Measurements from ENCODE around the gene CLSTN2.

Gene CLSTN2

GRCh38 chr3:140370686-140371085, 435.7 kb downstream of the CLSTN2 start:
- H3K4me3 ChIP-seq (ENCODE audit: low read length), result no peak overlapping the region
- DNase-seq (ENCODE audit: low read depth, low spot score), result no peak

DNA sequence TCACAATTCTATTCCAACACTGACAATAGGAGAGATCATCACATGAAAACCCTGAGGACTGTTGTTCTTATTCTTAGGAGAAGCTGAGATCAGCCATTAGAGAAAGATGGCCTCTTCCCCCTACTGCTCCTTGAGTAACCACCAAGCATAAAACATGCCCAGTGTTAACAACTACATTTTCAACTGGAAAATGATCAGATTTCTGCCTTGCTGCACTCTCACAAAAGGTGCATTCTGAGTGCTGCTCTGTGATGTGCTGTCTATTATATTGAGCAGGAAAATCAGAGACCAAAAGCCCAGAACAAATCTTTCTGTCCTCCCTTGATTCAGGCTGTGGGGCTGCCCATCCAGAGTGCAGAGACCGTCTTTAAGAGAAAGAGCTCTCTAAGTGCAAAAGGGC, 438.2 kb downstream of the CLSTN2 start:
- no peak overlapping the region for H3K4me3 ChIP-seq (ENCODE audit: low read length)
- DNase-seq (ENCODE audit: low read depth, low spot score), result no peak

GRCh38 chr3:140375002-140375401, 440.0 kb downstream of the CLSTN2 start:
- H3K4me3 ChIP-seq (ENCODE audit: low read length), result no peak overlapping the region
- DNase-seq (ENCODE audit: low read depth, low spot score), result no peak

DNA sequence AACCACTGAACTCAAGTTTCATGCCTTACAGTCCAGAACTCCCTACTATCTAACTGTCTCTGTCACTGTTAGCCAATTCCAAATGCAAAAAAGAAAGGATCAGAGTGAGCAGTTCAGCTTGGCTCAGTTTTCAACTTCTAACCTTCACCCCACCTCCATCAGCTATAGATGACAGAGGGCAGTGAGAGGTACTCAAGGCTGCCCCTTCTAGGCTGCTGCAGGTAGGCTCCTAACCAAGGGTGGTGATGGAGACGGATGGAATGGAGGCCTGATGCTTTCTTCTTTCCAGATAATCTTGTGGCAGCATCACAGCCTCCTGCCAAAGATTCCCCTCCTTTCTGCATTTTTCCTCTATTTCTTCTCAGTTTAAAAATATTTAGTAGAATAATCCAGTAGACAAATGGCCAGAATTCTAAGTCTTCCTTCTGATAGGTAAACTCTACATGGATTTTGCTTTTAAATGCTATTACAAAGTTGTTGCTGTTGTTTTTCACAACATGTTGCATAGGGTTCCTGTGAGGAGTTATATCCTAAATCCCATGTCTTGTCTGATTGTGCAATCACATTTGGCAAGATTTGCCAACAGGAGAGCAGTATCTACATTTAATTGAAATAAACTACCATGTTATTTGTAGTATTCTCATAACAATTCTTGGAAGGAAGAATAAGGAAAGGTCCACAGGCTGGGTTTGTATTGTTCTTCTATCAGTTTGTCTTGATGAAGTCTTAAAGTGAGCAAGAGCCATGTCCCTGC, 441.3 kb downstream of the CLSTN2 start:
- DNase-seq (ENCODE audit: low read depth, low spot score), result no peak
- no peak overlapping the region for H3K4me3 ChIP-seq (ENCODE audit: low read length)

- no peak for DNase-seq (ENCODE audit: low read depth, low spot score)
These were observed 442.7 kb downstream of the CLSTN2 start for GRCh38 chr3:140377644-140378043.

GRCh38 chr3:140378571-140379340, 443.8 kb downstream of the CLSTN2 start:
- no peak for DNase-seq (ENCODE audit: low read depth, low spot score)

More at GRCh38 chr3:140377644-140378043, 442.7 kb downstream of the CLSTN2 start:
- H3K4me3 ChIP-seq (ENCODE audit: low read length), result no peak overlapping the region

DNA sequence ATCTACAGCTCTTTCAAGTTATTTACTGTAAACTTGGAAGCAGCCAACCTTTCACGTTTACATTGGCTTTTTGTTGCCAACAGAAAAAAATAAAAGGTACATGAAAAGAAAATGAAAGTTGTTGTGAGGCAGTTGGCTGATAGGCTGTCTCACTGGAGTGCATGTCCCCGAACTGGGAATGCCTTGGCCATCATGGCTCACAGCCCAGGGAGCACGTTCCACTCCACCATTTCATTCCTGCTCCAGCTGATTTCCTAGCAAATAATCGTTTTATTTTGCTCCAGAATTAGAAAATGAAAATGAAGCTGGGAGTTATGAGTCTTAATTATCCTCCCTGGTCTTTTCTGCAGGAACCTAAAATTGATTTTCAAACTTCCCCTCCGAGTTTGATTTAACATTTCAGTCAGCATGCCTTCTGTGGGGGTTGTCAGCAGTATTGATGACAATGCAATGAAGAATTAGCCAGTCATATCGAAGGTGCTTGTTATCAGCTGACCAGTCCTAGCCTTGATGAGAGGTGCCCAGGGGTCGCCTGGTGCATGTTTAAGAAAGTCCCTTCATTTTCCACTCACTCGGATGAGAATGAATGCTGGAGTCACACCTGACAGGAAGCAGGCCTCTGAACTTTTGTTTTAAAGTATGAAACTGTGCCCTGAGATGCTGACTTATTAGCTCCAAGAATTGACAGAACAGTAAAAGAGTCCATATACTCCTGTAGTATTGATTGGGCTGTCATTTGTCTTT, 449.2 kb downstream of the CLSTN2 start:
- H3K4me3 ChIP-seq (ENCODE audit: low read length), result no peak overlapping the region
- DNase-seq (ENCODE audit: low read depth, low spot score), result no peak

More at GRCh38 chr3:140378571-140379340, 443.8 kb downstream of the CLSTN2 start:
- no peak overlapping the region for H3K4me3 ChIP-seq (ENCODE audit: low read length)

- no peak overlapping the region for H3K4me3 ChIP-seq (ENCODE audit: low read length)
- DNase-seq (ENCODE audit: low read depth, low spot score), result no peak
These were observed 449.9 kb downstream of the CLSTN2 start for GRCh38 chr3:140384876-140385275.

- no peak for DNase-seq (ENCODE audit: low read depth, low spot score)
- no peak overlapping the region for H3K4me3 ChIP-seq (ENCODE audit: low read length)
These were observed 451.5 kb downstream of the CLSTN2 start for GRCh38 chr3:140386357-140387100.

GRCh38 chr3:140387244-140387643, 452.3 kb downstream of the CLSTN2 start:
- no peak overlapping the region for H3K4me3 ChIP-seq (ENCODE audit: low read length)

DNA sequence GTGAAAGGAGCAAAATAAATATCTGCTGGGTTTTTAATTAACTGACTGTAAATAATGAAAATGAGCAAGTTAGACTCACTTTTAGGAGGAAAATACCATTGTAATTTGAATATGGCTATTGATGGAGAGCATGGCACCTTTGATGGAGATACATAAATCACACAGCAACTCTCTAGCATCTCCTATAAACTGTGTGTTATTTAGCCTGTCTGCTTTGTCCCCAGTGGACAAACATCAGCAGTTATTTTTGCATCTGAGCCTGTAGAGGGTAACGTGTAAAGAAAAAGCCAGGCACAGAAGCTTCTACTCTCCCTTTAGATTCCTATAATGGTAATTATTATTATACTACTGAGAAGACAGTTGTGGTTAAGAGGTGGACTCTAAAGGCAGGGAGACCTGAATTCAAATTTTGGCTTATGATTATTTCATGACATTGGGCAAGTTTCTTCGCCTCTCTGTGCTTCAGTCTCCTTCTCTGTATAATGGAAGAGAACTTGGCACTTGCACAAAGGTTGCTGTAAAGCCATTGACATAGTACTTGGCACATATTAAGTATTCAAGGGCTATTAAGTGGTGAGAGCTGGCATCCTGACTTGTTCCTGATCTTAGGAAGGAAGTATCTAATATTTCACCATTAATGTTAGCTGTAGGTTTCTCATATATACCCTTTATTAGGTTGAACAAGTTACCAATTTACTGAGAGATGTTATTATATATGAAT, 453.4 kb downstream of the CLSTN2 start:
- DNase-seq (ENCODE audit: low read depth, low spot score), result no peak
- H3K4me3 ChIP-seq (ENCODE audit: low read length), result no peak overlapping the region

More at GRCh38 chr3:140387244-140387643, 452.3 kb downstream of the CLSTN2 start:
- no peak for DNase-seq (ENCODE audit: low read depth, low spot score)

GRCh38 chr3:140391061-140391460, 456.1 kb downstream of the CLSTN2 start:
- no peak overlapping the region for H3K4me3 ChIP-seq (ENCODE audit: low read length)
- DNase-seq (ENCODE audit: low read depth, low spot score), result no peak

DNA sequence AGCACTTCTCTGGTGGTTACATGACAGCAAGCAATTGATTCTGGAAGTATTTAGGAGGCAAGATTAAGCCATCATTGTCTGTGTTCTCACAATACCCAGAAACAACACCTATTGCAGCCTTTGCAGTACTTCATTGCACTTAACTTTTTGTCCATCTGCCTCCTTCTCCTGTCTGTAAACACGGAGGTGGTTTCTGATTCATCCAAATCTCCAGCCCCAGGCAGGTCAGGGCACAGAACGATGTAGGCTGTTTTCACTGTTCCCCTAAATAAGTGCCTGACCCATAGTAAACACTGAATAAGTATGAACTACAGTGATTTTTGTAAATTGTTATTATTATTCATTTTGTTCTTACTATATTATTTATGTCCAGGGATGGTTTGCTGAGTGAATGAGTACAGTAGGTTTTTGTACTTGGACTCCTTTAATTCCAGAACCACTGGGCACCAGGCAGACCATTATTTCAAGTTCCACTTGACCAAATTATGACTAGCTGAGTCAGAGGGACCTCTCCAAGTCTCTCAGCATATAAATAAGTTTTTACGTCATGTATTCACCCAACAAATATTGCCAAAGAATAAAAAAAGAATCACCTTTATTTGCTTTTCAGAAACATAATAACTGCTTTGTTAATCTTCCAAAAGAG, 459.6 kb downstream of the CLSTN2 start:
- no peak overlapping the region for H3K4me3 ChIP-seq (ENCODE audit: low read length)
- DNase-seq (ENCODE audit: low read depth, low spot score), result no peak

- no peak overlapping the region for H3K4me3 ChIP-seq (ENCODE audit: low read length)
- DNase-seq (ENCODE audit: low read depth, low spot score), result no peak
These were observed 460.4 kb downstream of the CLSTN2 start for GRCh38 chr3:140395134-140396075.

- no peak overlapping the region for H3K4me3 ChIP-seq (ENCODE audit: low read length)
- no peak for DNase-seq (ENCODE audit: low read depth, low spot score)
These were observed 461.1 kb downstream of the CLSTN2 start for GRCh38 chr3:140396110-140396509.

- DNase-seq (ENCODE audit: low read depth, low spot score), result no peak
- no peak overlapping the region for H3K4me3 ChIP-seq (ENCODE audit: low read length)
These were observed 462.9 kb downstream of the CLSTN2 start for GRCh38 chr3:140397847-140398246.

GRCh38 chr3:140398387-140398786, 463.4 kb downstream of the CLSTN2 start:
- no peak for DNase-seq (ENCODE audit: low read depth, low spot score)

More at GRCh38 chr3:140398387-140398786, 463.4 kb downstream of the CLSTN2 start:
- H3K4me3 ChIP-seq (ENCODE audit: low read length), result no peak overlapping the region
